D341Med (cell line): Measurements from ENCODE around the gene DPF3.

Source experiments
- DNase-seq: peaks from one replicate; pipeline ENCODE4 v3.0.0; 2012; ENCODE audit warnings: low spot score

DPF3 gene

GRCh38 chr14:72599579-72600470 is 294.1 kb downstream of the DPF3 start:
- DNase-seq: no peak

- DNase-seq: no peak
Measured at GRCh38 chr14:72598306-72598705, 295.6 kb downstream of the DPF3 start.

DNA sequence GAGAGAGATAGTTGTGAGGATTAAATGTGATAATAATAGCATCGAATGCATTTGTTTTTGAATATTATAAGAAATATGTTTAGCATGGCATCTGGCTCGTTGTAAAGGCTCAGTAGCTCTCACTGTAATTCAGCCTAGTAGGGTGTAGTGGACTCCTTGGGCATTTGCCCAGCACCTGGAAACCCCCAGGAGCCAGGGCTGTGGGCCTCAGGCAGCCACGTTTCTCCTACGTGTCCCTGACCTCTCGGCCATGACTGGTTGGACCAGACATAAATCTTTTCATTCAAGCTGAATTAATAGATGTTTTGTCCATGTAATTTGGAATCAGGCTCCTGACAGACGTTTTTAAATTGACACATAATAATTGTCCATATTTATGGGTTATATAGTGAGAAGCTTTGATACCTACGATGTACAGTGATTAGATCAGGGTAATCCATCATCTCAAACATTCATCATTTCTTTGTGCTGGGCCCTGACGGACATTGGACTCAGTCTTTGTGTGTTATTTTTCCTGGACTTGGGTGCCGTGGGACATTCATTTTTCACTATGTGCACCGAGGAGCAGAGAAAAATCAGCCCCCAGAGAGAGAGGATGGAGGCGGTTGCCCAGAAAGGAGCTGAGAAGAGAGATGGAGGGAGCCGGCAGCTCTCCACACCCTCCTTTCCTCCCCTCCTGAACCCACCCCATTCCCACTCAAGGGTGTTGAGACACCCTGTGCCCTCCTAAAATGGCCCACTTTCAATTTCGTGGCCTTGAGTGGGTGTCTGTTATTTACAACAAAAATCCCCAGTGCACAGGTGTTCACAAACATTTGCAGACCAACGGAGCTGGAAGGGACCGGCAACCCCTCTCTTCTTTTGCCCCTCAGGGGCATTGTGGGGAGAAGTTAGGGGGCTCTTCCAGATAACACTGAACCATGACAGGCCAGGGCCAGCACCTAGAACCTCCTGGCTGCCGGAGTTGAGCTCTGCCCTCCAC is 296.4 kb downstream of the DPF3 start:
- DNase-seq: no peak

DNA sequence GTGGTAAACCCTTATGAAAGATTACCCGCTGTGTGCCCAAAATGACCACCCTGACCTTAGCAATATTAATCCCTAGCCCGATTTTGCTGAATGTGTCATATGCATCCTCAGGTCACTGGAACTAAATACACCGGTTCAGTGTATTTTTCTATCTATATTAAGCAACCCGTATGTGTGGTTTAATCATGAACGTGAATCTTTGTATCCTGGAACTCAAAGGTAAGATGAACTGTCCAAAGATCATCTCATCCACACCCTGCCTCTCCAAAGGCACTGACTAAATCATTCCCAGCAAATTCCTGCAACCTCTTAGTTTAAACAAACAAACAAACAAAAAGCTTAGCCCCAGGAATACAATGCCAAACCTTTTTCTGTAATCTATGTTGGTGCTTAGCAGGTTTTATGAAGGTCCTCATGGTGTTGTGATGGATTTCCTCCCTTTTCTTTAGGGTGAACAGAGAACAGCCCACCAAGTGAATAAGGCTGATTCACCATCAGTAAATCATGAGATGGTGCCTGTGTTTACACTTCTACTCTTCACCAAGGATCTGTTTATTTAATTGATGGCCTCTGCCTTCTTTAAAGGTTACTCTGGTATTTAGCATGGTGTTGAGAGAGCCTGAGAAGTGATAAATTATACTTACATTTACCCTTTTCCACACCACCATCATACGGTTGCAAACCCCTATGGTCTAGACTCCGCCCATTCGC is 298.6 kb downstream of the DPF3 start:
- DNase-seq: no peak

GRCh38 chr14:72594099-72594901 is 299.6 kb downstream of the DPF3 start:
- DNase-seq: no peak

DNA sequence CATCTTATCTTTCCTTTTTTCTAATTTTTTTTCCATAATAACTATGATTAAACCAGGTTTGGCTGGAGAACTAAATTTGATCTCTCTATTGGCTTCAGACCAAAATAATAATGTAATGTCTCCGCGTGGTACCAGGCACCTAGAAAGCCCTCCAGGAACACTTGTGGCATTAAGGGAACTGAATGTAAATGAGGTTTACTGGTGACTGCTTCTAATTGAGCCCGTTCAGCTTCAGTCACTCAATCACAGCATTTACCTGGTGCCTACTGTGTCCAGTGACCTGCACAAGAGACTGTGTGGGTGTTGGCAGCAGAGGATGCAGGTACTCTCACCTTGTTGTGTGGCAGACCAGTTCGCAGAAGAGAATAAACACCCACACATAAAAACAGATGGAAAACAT is 302.5 kb downstream of the DPF3 start:
- DNase-seq: no peak

DNA sequence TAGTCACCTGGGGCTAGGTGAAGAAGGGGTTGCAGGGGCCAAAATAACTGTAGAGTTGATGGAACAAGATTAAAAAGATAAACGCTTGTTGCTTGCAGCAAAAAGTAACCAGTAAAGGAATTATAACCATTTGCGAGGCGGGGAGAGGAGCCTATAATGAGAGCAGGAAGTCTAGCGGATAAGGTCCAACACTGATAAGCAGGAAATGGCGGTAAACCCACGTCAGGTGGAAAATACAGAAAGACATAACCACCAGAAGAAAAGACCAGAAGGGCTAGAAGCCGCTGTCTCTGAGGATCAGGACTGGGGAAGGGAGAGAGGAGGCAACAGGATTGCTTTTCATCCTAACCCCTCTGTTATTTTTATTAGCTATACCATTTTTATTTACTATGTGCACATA is 303.3 kb downstream of the DPF3 start:
- DNase-seq: no peak

GRCh38 chr14:72589652-72590051 is 304.2 kb downstream of the DPF3 start:
- no peak for DNase-seq

GRCh38 chr14:72588521-72588920 is 305.4 kb downstream of the DPF3 start:
- no peak for DNase-seq

- DNase-seq: no peak
Measured at GRCh38 chr14:72583316-72584272, 310.3 kb downstream of the DPF3 start.

DNA sequence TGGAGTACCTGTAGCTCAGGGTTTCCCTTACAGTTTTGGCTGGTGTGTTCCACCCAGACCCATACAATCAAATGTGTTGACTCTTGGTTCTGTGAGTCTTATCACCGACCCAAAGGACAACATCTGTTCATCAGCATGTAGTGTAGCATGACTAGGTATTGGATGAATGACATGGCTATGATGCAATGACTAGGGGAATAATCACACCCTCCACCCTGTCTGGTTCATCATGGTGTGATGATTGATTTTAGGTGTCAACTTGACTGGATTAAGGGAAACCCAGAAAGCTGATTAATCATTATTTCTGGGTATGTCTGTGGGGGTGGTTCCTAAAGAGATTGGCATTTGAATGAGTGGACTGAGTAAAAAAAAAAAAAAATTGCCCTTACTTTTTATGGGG is 311.3 kb downstream of the DPF3 start:
- DNase-seq: no peak

DNA sequence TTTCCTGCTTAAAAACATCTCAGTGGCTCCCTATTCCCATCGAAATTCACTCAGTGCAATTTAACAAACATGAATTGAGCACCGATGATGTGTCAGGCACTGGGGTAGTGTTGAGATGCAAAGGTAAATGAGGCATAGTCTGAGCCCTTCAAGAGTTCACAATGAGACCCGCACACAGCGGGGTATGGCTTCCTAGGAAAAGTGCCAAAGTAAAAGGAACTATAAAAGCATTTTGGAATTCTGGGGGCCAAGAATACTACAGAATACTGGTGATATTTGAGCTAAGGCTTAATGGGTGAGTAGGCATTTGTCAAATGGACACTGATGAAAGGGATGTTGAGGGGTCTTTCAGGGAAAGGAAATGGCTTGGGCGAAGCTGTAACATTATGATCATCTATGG is 315.4 kb downstream of the DPF3 start:
- no peak for DNase-seq

- no peak for DNase-seq
Measured at GRCh38 chr14:72577521-72577920, 316.4 kb downstream of the DPF3 start.

GRCh38 chr14:72576258-72576657 is 317.6 kb downstream of the DPF3 start:
- no peak for DNase-seq

DNA sequence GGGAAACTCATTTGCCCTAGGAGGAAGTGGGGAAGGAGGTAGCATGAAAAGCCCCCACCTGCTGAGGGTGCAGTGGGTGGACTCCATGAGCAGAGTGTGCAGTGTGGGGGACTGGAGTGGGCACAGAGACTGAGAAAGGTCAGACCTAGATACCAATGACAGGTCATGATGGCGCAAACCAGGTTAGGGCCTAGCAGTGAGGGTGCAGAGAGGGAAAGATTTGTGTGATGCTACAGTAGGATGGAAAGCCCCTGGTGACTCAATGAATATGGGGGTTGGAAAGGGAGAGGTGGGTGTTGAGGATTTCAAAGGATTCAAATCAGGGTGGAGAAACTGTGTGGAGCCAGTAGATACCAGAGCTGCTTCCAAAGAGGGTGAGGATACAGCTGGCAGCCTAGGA is 319.2 kb downstream of the DPF3 start:
- no peak for DNase-seq

DNA sequence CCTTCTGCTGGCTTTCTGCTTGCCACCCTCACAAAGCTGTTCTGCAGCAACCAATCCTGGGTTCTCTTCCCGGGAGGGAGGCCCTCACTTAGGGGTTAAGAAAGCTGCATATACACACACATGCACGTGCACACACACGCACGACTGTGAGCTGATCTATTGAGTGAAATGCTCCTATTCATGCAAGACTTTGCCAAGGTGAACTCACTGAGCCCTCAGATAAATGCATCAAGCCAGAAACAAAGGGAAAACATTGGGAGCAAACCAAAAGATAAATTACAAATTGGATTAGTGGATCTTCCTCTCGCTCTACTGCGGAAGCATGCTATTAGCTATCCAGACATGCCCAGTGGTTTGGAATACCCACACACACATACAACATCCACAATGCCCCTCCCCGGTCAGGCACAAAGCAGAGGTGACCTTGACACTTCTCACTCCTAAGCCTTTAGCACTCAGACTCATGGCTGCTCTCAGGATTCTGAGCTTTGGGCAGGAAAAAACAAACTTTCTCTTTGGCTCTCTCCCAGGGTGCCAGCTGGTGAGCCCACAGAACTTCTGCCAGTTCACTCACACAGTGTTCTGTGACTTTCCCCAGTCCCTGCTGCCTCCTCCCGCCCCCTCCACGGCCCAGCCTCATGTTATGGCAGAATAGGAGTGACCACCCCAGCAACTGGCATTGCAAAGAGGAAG is 320.0 kb downstream of the DPF3 start:
- DNase-seq: no peak
